GM13977 (cell line): ENCODE measurements around the gene PHC2.

Experiments
- DNase-seq: peaks from one replicate; pipeline ENCODE4 v3.0.0; 2012; ENCODE audit warnings: low spot score
- CTCF ChIP-seq: IDR thresholded peaks from 2 replicates; pipeline ENCODE4 v1.5.1; 2012; ENCODE audit warnings: mild to moderate bottlenecking, control low read depth; ENCODE audit not compliant: insufficient read depth; ENCODE audit errors: extremely low read depth, missing control alignments
- in situ Hi-C: fragments of 300-500 bp; cut with MboI; formaldehyde crosslinking; loops from one replicate; pipeline ENCODE4 v1.12.0; 2022; ENCODE audit warnings: low sequenced_read_pairs, low pct_unique_long_range_greater_than_20kb, mixed read lengths, inconsistent platforms; ENCODE audit not compliant: unreplicated experiment

PHC2 gene

GRCh38 chr1:33353531-33353930 lies 77.4 kb downstream of the PHC2 start:
- no peak for DNase-seq
- no peak for TF ChIP-seq CTCF
- in situ Hi-C loops: no loop called here

- no peak for TF ChIP-seq CTCF
- no peak for DNase-seq
- in situ Hi-C loops: no loop called here
These were observed 79.6 kb downstream of the PHC2 start for GRCh38 chr1:33351281-33351660.

- in situ Hi-C loops: no loop called here
- no peak for TF ChIP-seq CTCF
These were observed 80.1 kb downstream of the PHC2 start for GRCh38 chr1:33350611-33351280.

GRCh38 chr1:33349778-33350610 lies 80.9 kb downstream of the PHC2 start:
- in situ Hi-C loops: no loop called here
- peak; percentile 98 for DNase-seq

More at GRCh38 chr1:33350611-33351280, 80.1 kb downstream of the PHC2 start:
- no peak for DNase-seq

GRCh38 chr1:33349081-33349759 lies 81.7 kb downstream of the PHC2 start:
- DNase-seq: peak; percentile 66
- TF ChIP-seq CTCF: no peak
- in situ Hi-C loops: no loop called here

More at GRCh38 chr1:33349778-33350610, 80.9 kb downstream of the PHC2 start:
- TF ChIP-seq CTCF: no peak

GRCh38 chr1:33348676-33349080 lies 82.2 kb downstream of the PHC2 start:
- DNase-seq: no peak
- TF ChIP-seq CTCF: no peak
- in situ Hi-C loops: no loop called here
